Muscle of leg (tissue), 11 donors: ENCODE data around the gene TSPAN9. TPM values are rescaled to one million over a fixed set of nuclear protein-coding genes. Genes with fewer than 3 reads are reported as not detected.

Source experiments
- DNase-seq: peaks from one replicate; pipeline ENCODE4 v3.0.0; 2013
- H3K27ac ChIP-seq: one replicate; pipeline ENCODE4 v1.5.1; 2013; ENCODE audit warnings: mild to moderate bottlenecking, low read length, control low read depth
- H3K27me3 ChIP-seq: one replicate; pipeline ENCODE4 v1.6.1; 2013; ENCODE audit warnings: low read length; ENCODE audit not compliant: control insufficient read depth, insufficient read depth
- H3K36me3 ChIP-seq: one replicate; pipeline ENCODE4 v1.6.1; 2013; ENCODE audit warnings: low read length; ENCODE audit not compliant: control insufficient read depth, insufficient read depth
- H3K4me1 ChIP-seq: one replicate; pipeline ENCODE4 v1.6.1; 2013; ENCODE audit warnings: low read length; ENCODE audit not compliant: control insufficient read depth, insufficient read depth
- H3K4me3 ChIP-seq: one replicate; pipeline ENCODE4 v1.5.1; 2013; ENCODE audit warnings: low read length, control low read depth
- H3K9me3 ChIP-seq: replicated peaks from 2 replicates; pipeline ENCODE4 v1.6.1; 2013; ENCODE audit warnings: low read depth, low read length; ENCODE audit not compliant: control insufficient read depth
- WGBS: methylation state at CpG from one replicate; pipeline ENCODE4 v1.1.5; 2013; ENCODE audit warnings: missing lambda C conversion rate; ENCODE audit not compliant: insufficient coverage; 5-methylcytosine and 5-hydroxymethylcytosine counted together
- polyA plus RNA-seq, 8 donors: library from polyadenylated mRNA; unstranded; fragments of 120-200 nt; gene quantifications; one replicate each; pipeline versions ENCODE4 v1.2.1 to v1.2.3, GENCODE V29; 2013; ENCODE audit warnings: inconsistent platforms in 1 of 8, low replicate concordance in 1 of 8; ENCODE audit not compliant: insufficient read length in 8 of 8, insufficient read depth in 1 of 8
- total RNA-seq: library from RNA; stranded (reverse); fragments of 120-200 nt; gene quantifications from one replicate; pipeline ENCODE4 v1.2.4, GENCODE V29; 2013

Gene TSPAN9
- total and polyA plus RNA-seq, 9 donors, result 56.6 to 142 (median 116) TPM

- H3K9me3 ChIP-seq, result no peaks in the 10 kb centered on the region
- WGBS, result 94% methylated on average over 8 of the region's 12 CpGs
- no peaks in the 10 kb centered on the region for H3K36me3 ChIP-seq
- H3K27me3 ChIP-seq, result peaks cover 12% of the 10 kb centered on the region
- peaks cover 74% of the 10 kb centered on the region for H3K4me1 ChIP-seq
- H3K4me3 ChIP-seq, result no peak overlapping the region
- DNase-seq, result no peak
- H3K27ac ChIP-seq, result no peak overlapping the region
These were observed 239.7 kb downstream of the TSPAN9 start for GRCh38 chr12:3316776-3317480.

- Histone ChIP-seq H3K27ac (no peak overlapping the region), H3K27me3 (peaks cover 8% of the 10 kb centered on the region), H3K36me3 (no peaks in the 10 kb centered on the region), H3K9me3 (no peaks in the 10 kb centered on the region), H3K4me1 (peaks cover 71% of the 10 kb centered on the region), H3K4me3 (no peak overlapping the region)
- DNase-seq, result no peak
- WGBS, result no CpG with 5 or more reads among the region's 4 CpGs
These were observed 240.3 kb downstream of the TSPAN9 start for GRCh38 chr12:3317481-3317815.

GRCh38 chr12:3317841-3318501 is 240.8 kb downstream of the TSPAN9 start:
- H3K27me3 ChIP-seq, result peaks cover 7% of the 10 kb centered on the region
- 84% methylated on average over 6 of the region's 13 CpGs for WGBS
- DNase-seq, result no peak
- peaks cover 69% of the 10 kb centered on the region for H3K4me1 ChIP-seq
- no peaks in the 10 kb centered on the region for H3K9me3 ChIP-seq
- H3K4me3 ChIP-seq, result no peak overlapping the region
- H3K36me3 ChIP-seq, result no peaks in the 10 kb centered on the region
- H3K27ac ChIP-seq, result no peak overlapping the region

- no peaks in the 10 kb centered on the region for H3K36me3 ChIP-seq
- H3K4me1 ChIP-seq, result peaks cover 52% of the 10 kb centered on the region
- H3K27me3 ChIP-seq, result peaks cover 2% of the 10 kb centered on the region
- H3K4me3 ChIP-seq, result no peak overlapping the region
- WGBS, result 71% methylated on average over 13 of the region's 17 CpGs
- DNase-seq, result no peak
- no peak overlapping the region for H3K27ac ChIP-seq
- no peaks in the 10 kb centered on the region for H3K9me3 ChIP-seq
These were observed 242.7 kb downstream of the TSPAN9 start for GRCh38 chr12:3319723-3320492.

- Histone ChIP-seq H3K4me3 (no peak overlapping the region), H3K27ac (no peak overlapping the region), H3K4me1 (peaks cover 47% of the 10 kb centered on the region), H3K36me3 (no peaks in the 10 kb centered on the region), H3K9me3 (no peaks in the 10 kb centered on the region), H3K27me3 (peaks cover 2% of the 10 kb centered on the region)
- DNase-seq, result no peak
- WGBS, result 79% methylated on average over 17 of the region's 17 CpGs
These were observed 243.8 kb downstream of the TSPAN9 start for GRCh38 chr12:3320881-3321509.

- Histone ChIP-seq H3K27me3 (peaks cover 4% of the 10 kb centered on the region), H3K36me3 (no peaks in the 10 kb centered on the region), H3K4me1 (peaks cover 48% of the 10 kb centered on the region), H3K4me3 (no peak overlapping the region), H3K9me3 (no peaks in the 10 kb centered on the region), H3K27ac (no peak overlapping the region)
- DNase-seq, result no peak
- 77% methylated on average over 2 of the region's 2 CpGs for WGBS
These were observed 244.7 kb downstream of the TSPAN9 start for GRCh38 chr12:3321881-3322280.

- H3K4me3 ChIP-seq, result no peak overlapping the region
- no peak overlapping the region for H3K27ac ChIP-seq
- peaks cover 50% of the 10 kb centered on the region for H3K4me1 ChIP-seq
- H3K36me3 ChIP-seq, result no peaks in the 10 kb centered on the region
- DNase-seq, result no peak
- H3K27me3 ChIP-seq, result peaks cover 5% of the 10 kb centered on the region
- 90% methylated on average over 9 of the region's 12 CpGs for WGBS
- no peaks in the 10 kb centered on the region for H3K9me3 ChIP-seq
These were observed 246.0 kb downstream of the TSPAN9 start for GRCh38 chr12:3323002-3323685.

GRCh38 chr12:3325736-3326135 is 248.6 kb downstream of the TSPAN9 start:
- Histone ChIP-seq H3K9me3 (no peaks in the 10 kb centered on the region), H3K36me3 (no peaks in the 10 kb centered on the region), H3K27me3 (peaks cover 7% of the 10 kb centered on the region), H3K4me1 (peaks cover 39% of the 10 kb centered on the region), H3K4me3 (no peak overlapping the region), H3K27ac (no peak overlapping the region)
- no peak for DNase-seq

GRCh38 chr12:3326156-3326849 is 249.1 kb downstream of the TSPAN9 start:
- Histone ChIP-seq H3K4me3 (no peak overlapping the region), H3K4me1 (peaks cover 33% of the 10 kb centered on the region), H3K27me3 (peaks cover 7% of the 10 kb centered on the region), H3K27ac (no peak overlapping the region), H3K36me3 (no peaks in the 10 kb centered on the region), H3K9me3 (no peaks in the 10 kb centered on the region)
- 35% methylated on average over 10 of the region's 15 CpGs for WGBS
- peak; percentile 43 for DNase-seq
